ENCODE data around the gene RIMS3.
"Not testable (repeated sequence)": the region's sequence is repeated elsewhere in the genome, so short reads cannot be mapped to it uniquely, and the experiment has no call there.

The RIMS3 gene

DNA sequence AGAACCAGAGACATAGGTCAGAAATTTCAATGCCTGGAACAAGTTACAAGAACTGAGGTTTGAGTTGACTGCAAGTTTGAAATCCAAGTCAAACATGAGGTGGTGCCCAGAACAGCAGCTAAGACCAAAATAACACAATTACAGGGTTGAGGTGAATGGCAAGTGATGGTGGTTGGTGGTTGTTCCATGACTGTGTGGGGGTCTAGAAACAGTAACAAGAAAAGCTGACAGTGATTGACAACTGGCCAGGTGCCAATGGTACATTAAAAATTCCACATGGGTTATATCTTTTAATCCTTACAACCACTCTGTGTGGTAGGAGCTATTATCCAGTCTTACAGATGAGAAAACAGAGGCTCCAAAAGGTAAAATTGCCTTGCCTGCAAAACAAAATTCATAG lies 32.0 kb downstream of the RIMS3 start:
- no peak for DNase-seq (ENCODE audit: low read depth in 1 of 2, low spot score in 1 of 2)

DNA sequence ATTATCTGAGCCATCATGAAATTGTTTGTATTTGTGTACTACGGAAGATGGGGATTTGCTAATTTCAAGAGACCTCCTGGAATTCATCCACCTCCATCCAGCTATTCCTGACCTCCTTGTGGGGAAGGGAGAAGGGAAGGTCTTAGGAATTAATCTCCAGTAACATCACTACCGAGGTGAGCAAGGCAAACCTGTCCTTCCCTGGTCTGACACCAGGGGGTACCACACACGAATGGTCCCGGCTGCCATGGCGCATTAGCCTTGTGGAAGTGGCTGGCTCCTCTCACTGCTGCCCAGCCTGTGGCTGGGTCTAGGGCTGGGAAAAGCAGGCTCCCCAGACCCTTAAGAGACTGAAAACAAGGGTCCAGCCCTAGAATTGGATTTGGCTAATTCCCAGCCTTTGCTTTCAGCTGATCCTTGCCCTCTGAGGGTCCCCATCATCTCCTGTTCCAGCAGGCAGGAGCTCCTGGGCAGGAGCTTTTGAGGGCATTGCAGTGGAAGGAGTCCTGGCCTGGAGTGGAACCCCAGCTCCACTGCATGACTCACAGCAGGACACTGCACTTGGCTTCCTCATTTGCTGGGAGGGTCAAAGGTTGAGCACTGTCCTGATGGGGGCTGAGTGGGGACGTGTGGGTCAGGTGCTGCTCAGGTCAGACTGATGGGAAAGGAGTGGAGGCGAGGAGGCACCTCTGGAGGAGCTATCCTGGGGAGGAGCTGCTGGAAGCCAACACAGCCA lies 34.8 kb downstream of the RIMS3 start:
- DNase-seq (ENCODE audit: low read depth in 1 of 2, low spot score in 1 of 2): no peak

DNA sequence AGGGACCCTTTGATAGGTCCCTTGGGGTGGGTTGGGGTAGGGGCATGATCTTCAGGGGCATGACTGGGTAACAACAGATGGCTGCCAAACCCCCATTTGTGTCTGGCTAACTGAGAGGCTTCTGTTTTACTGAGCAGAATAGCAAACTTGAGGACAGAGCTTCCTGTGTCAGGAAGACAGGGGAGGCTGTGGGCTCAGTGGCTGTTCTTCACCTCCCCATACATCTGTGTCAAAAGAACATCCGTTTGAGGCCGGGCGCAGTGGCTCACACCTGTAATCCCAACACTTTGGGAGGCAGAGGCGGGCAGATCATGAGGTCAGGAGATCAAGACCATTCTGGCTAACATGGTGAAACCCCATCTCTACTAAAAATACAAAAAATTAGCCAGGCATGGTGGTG lies 35.9 kb downstream of the RIMS3 start:
- DNase-seq (ENCODE audit: low read depth in 1 of 2, low spot score in 1 of 2): not testable (repeated sequence)

DNA sequence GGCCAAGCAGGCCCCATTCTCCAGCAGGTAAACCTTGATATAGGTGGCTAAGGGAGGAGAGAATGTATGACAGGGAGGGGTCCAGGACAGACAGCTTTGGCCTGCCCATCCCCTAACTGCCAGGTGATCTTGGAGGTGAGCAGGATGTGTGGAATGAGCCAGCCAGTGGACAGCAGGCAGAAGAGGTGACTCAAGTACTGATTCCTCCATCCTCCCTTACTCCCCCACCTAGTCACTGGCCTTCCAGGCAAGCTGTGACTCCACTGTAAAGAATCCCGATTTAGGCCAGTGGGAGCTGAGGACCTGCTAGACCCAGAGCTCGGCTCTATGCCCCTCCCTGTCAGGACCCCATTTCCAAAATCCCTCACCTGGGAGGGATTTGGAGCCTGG lies 36.6 kb downstream of the RIMS3 start:
- DNase-seq (ENCODE audit: low read depth in 1 of 2, low spot score in 1 of 2): no peak

DNA sequence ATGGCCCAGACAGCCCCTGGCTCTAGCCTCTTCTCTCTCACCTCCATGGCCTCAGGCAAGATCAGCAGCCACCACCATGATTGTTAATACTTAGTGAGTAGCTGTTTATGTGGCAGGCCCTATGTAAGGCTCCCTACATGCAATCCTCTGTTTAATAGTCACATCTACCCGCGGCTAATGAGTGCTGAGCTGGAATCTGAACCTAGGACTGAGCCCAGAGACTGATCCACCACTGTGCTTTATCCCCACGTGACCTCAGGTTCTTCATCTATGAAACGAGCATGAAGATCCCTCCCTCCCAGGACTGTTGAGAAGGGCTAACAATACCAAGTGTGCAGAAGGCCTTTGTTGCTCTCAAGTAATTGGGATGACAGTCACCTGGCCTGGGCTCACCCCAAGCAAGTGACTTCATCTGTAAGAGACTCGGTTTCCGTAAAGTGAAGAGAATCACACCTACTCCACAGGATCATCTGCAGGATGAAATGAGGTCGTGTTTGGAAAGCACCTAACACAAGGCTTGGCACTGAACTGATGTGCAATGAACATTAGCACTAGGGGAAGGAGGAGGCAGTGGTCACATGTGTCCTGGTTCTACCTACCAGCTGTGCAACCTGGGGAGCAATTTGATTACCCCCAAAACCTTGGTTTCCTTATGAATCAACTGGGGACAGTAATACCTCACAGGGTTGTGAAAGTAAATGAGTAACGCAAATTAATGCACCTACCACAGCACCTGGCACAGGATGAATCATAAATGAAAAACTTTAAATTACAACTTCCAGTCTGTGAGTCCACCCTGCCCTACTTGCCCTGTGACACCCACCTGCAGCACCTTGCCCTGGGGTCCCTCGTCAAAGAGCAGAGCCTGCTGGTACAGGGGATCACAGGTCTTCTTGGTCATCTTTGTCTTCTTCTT lies 37.2 kb downstream of the RIMS3 start:
- DNase-seq (ENCODE audit: low read depth in 1 of 2, low spot score in 1 of 2): no peak

DNA sequence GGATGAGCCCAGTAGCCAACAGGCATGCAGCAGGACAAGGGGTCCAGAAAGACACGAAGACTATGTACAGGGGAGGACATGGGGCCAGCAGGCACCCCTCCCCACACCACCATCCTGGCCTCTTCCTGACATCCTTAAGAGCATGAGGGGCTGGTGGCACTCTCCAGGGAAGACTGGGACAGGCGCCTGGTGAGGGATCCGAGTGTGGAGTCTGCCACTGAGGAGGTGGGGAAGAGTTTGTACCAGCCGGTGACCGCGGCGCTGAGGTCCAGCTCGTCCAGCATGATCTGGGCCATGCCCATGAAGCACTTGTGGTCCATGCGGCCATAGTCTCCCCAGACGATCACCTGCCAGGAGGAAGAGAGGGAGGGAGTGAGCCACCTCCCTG lies 39.1 kb downstream of the RIMS3 start:
- DNase-seq (ENCODE audit: low read depth in 1 of 2, low spot score in 1 of 2): no peak

DNA sequence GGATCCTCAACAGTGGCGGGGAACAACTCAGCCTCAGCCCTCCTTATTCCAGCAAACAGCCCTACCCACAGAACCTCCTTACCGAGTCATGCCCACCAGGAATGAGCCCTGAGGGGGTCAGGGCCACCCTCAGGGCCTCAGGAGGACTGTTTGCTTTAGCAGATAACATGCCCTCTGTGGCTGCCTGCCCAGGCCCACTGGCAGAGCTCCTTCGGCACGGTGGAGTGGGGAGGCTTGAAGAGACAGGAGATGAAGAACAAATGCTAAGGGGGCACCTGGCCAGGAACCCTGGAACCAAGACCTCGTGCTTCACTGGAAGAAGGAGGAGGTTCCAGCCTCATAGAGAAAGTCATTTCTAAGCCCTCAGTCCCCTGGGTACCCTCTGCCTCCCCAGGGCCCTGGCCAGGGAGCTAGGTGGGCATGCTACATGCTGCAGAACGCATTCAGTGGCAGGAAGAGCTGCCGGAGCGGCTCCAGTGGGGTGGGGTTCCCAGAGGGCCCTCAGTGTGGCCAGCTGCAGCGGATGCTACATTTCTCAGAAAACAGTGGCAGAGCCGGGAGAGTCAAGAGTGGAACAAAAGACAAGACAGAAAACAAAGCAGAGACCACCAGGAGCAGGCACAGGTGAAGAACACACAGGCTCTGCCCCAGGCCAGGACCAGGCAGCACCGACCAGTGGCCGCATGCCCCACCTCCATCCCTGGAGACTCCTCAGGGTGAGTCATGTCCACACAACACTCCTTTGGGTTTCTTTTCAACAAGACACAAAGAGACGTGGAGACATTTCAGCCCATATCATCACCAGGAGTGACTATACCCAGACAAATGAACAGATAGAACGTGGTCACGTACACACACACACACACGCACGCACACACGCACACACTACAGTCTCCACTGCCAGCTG lies 39.8 kb downstream of the RIMS3 start:
- no peak for DNase-seq (ENCODE audit: low read depth in 1 of 2, low spot score in 1 of 2)

DNA sequence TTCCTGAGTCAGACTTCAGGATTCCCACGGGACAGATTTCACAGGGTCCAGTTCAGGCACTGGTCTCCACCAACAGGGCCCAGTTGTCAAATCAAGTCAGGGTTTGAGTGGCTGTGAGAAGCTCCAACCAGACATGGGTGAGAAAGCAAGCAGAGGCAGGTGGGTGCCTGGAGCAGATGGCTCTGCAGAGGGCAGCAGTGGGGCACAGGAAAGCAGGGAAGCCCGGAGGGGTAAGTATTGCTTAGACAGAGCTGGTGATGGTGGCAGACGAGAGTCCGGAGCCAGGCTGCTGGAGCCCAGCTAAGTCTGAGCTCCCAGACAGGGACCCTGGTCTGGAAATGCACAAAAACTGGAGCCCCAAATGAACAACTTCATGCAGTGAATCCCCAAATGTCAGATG lies 40.4 kb downstream of the RIMS3 start:
- DNase-seq (ENCODE audit: low read depth in 1 of 2, low spot score in 1 of 2): no peak

DNA sequence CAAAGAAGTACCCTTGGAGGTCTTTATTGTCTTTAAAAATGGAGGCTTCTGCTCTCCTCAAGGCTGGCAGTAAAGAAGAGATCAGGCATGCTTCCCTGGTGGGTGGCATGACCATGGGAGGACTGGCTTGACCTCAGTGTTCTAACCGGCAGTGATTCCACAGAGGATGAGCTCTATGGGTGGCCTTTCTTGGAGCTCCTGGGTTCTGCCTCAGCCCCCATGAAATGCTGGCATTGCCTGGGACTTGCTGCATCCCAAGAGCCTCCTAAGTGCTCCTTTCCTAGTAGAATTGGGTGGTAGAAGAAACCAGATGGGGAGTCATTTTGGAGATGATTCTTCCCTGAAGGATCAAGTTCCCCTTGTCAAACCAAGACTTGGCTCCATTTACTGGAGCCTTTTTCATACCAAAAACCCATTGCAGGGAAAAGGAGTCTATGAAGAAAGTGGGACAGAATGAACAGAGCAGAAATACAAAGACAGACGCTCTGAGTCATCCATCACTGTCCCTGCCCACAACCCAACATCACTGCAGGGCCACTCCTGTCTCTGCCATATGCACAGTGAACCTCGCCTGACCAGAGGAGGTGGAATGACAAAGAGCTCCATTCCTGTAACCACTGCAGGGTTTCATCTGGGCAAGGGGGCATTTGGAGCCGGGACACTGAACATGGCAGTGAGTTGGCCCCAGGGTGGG lies 42.4 kb downstream of the RIMS3 start:
- DNase-seq (ENCODE audit: low read depth in 1 of 2, low spot score in 1 of 2): no peak

DNA sequence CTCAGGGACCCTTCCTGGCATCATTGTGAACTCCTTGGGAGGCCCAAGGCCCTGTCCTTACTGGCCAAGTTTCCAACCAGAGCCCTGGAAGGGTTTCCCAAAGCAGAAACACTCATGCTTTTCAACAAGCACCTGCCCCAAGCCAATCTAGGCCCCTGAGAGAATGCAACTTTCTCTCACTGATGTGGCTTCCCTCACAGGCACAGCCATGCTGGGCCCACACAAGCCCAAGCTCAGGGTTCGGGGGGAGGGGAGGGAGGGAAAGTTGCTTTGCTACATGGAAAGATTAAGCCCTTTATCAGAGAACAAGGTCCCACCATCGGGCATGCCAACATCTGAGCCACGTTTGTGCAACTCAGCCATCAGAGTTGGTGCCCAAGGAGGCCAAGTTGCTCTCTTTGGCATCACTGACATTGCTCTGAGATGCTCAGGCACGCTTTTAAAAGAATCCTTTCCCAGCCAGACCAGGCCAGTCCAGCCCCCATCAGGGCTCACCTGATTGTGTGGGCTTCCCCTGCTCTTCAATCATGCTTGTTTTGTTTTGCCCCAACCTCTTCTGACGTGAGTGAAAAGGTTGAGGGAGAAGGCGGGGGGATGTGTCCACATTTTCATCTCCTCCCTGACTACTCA lies 43.5 kb downstream of the RIMS3 start:
- no peak for DNase-seq (ENCODE audit: low read depth in 1 of 2, low spot score in 1 of 2)

DNA sequence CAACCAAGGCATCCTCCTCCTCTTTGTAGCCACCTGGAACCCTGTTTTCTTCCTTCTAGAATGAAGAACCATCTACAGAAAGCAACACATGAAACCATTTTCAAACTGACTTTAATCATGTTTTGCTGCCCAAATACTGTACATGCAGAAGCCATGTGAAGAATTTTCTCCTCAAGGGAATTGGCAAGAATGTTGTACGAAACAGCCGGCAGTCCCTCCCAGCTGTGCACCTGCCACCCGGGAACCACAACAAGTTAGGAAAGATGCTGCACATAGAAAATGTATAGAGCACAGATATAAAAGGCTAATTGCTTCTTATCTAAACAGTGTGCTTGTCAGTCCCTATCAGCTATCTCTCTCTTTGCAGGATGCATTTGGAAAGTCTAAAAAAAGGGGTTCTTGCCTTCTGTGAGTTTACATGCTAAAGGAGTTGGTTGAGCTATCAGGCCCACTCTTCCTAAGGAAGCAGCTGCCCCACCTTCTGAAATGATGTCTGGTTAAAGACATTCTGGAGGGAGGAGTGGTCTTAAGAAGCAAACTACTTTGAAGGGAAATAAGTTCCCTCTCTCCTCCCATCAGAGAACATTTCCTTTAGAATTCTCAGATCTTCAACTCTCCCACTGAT lies 44.8 kb downstream of the RIMS3 start:
- DNase-seq (ENCODE audit: low read depth in 1 of 2, low spot score in 1 of 2): no peak

DNA sequence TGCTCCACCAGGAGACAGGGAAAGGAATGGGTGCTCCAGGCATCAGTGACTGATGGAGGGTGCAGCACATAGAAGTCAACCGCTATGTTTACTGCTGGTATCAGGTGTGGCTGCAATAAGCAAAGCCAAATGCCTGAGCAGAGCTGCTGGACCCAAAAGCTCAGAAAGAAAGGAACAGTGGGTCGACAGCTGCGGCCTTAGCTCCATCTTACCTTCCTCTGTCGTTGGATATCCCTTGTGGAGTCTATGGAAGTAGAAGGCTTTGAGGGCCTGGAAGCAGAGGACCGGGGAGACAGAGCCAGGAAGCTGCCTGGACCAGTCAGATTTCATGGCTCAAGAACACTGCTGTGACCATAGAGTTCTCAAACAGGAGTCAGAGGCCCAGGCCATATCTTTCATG lies 45.3 kb downstream of the RIMS3 start:
- no peak for DNase-seq (ENCODE audit: low read depth in 1 of 2, low spot score in 1 of 2)

DNA sequence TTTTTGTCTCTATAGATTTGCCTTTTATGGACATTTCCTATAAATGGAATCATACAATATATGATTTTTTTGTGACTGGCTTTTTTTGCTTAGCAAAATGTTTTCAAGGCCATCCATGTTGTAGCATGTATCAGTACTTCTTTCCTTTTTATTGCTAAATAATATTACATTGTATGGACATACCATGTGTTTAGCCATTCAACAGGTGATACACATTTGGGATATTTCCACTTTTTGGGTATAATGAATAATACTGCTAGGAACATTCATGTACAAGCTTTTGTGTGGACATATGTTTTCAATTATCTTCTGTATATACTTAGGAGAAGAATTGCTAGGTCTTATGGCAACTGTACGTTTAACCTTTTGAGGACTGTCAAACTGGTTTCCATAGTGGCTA lies 47.4 kb downstream of the RIMS3 start:
- no peak for DNase-seq (ENCODE audit: low read depth in 1 of 2, low spot score in 1 of 2)

DNA sequence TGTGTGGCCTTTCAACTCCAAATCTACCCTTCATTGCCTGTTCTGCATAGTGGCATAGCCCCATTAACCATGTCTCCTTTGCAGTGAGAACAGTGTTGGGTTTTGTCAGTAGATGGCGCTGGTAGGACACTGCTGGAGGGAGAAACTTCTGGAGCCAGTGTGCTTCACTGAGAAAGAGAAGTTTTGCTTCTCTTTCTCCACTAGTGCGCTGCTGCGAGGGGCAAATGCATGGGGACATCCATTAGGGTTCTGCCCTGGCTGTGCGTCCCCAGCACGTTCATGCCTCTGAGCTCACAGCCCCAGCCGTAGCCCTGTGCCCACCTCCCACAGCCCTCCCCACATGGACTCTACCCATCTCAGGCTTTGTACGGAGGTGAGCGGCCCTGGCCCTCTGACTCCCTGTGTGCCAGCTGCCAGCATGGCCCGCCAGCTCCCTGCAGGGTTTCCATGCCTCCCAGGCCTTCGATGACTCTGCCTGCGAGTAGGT lies 53.1 kb downstream of the RIMS3 start:
- DNase-seq (ENCODE audit: low read depth in 1 of 2, low spot score in 1 of 2): peak; percentile 11 to 18

DNA sequence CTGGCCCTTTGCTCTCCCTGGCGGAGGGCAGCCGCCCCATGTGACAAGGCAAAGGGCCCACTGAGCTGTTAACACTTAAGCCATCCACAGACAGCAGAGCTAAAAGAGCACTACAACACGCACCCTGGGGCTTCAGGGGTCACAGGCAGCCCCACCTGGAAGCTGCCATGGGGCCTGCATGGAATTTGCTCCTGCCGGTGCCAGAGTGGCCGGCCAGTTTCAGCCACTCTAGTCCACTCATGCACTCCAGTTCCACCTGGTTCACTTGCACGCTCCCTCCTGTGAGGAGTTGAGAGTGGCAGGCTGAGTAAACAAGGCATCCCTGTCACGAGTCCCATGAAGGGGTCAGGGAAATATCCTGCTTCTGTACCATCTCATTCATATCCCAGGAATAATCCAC lies 55.3 kb downstream of the RIMS3 start:
- DNase-seq (ENCODE audit: low read depth in 1 of 2, low spot score in 1 of 2): no peak

DNA sequence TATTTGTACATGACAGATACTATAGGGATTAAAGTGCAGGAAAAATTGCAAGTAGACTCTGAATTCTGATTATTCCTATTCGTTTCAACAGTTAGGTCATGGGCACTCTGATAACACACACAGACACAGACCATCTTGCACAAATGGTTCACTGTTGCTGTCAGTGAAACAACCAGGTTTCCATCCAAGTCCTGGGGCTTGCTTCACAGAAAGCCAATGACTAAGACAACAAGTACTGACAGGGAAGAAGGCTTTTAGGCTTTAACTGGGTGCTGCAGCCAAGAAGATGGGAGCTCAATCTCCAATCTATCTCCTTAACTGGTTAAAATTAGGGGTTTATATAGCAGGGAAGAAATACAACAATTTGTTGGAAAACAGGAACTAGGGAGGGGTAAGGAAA lies 57.6 kb downstream of the RIMS3 start:
- DNase-seq (ENCODE audit: low read depth in 1 of 2, low spot score in 1 of 2): no peak

DNA sequence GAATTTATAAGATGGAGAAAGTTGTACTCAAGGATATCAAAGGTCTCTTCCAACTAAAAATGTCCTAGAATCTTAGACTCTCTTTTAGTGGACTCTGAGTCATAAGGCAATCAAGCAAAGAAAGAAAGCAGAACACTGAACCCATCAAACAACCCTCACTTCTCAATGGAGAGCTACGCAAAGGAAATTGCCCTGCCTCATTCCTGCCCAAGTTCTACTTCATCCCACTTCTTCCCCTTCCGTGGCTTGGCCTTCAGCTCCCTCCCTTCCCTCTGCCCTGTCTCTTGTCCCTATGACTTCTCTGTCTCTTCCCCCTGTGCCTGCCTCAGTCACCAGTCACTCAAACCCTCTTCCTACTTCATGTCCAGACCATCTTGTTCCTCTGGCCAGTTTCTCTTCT lies 58.5 kb downstream of the RIMS3 start:
- no peak for DNase-seq (ENCODE audit: low read depth in 1 of 2, low spot score in 1 of 2)

DNA sequence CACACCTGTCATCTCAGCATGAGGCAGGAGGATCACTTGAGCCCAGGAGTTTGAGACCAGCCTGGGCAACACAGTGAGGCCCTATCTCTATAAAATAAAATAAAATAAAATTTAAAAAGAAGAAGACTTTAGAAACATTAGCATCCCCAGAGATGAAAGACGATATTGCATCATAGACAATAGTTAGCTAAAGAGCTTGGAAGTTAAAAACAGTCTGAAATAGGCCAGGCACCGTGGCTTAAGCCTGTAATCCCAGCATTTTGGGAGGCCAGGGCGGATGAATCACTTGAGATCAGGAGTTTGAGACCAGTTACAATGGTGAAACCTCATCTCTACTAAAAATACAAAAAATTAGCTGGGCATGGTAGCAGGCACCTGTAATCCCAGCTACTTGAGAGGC lies 59.3 kb downstream of the RIMS3 start:
- DNase-seq (ENCODE audit: low read depth in 1 of 2, low spot score in 1 of 2): no peak

DNA sequence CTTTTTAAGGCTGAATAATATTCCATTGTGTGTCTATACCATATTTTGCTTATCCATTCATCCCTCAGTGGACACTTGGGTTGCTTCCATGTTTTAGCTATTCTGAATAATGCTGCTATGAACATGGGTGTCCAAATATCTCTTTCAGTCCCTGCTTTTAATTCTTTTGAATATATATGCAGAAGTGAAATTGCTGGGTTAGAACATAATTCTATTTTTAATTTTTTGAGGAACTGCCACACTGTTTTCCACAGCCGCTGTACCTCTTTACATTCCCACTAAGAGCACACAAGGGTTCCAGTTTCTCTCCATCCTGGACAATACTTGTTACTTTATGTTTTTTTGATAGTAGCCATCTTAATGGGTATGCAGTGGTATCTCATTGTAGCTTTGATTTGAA lies 65.6 kb downstream of the RIMS3 start:
- DNase-seq (ENCODE audit: low read depth in 1 of 2, low spot score in 1 of 2): no peak

DNA sequence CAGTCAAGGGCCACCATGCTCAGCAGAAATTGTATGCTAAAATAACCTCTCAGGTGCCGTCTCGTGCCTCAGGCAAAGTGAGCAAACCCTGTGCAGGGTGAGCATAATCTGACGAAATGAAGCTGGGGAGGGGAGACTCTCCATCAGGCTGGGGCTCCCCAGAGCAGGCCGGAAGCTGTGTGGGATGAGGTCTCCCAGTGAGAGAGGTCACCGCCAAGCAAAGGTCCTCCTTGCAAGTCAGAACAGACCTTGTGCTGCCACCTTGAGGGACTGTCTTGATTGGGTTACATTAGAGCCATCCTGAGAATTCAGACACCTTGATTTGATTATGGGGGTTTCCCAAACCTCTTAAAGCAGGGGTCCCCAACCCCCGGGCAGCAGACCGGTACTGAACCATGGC lies 69.9 kb downstream of the RIMS3 start:
- no peak for DNase-seq (ENCODE audit: low read depth in 1 of 2, low spot score in 1 of 2)
